Aorta (tissue), 5 donors: ENCODE data around the gene KRT5. TPM values are rescaled to one million over a fixed set of nuclear protein-coding genes. Genes with fewer than 3 reads are reported as not detected.
"Not testable (repeated sequence)": the region's sequence is repeated elsewhere in the genome, so short reads cannot be mapped to it uniquely, and the experiment has no call there.

Source experiments
- ATAC-seq: fragments of 200-7000 bp; cut with Tn5 transposase; one replicate; pipeline ENCODE4 v1.9.1; 2022; ENCODE audit warnings: moderate library complexity; ENCODE audit not compliant: low FRiP score
- DNase-seq, 2 donors: peaks; one replicate each; pipeline ENCODE4 v3.0.0-alpha.2; 2020
- H3K27ac ChIP-seq, 2 donors: one replicate each; pipeline ENCODE4 v1.5.1; 2013; ENCODE audit warnings: low read length in 2 of 2, mild to moderate bottlenecking in 2 of 2, moderate library complexity in 2 of 2, control low read depth in 1 of 2, inconsistent platforms in 1 of 2, low read depth in 1 of 2
- H3K27me3 ChIP-seq, 2 donors: one replicate each; pipeline ENCODE4 v1.6.1; 2013; ENCODE audit warnings: control low read depth in 1 of 2, low read length in 1 of 2, mild to moderate bottlenecking in 1 of 2, moderate library complexity in 1 of 2; ENCODE audit not compliant: insufficient read depth in 2 of 2, control insufficient read depth in 1 of 2
- H3K36me3 ChIP-seq, 2 donors: one replicate each; pipeline ENCODE4 v1.6.1; 2013; ENCODE audit warnings: control low read depth in 1 of 2, low read length in 1 of 2, mild to moderate bottlenecking in 1 of 2; ENCODE audit not compliant: insufficient read depth in 2 of 2, control insufficient read depth in 1 of 2
- H3K4me1 ChIP-seq, 2 donors: one replicate each; pipeline ENCODE4 v1.6.1; 2013; ENCODE audit warnings: low read length in 2 of 2, control low read depth in 1 of 2, mild to moderate bottlenecking in 1 of 2, moderate library complexity in 1 of 2; ENCODE audit not compliant: insufficient read depth in 2 of 2, control insufficient read depth in 1 of 2
- H3K4me3 ChIP-seq, 2 donors: one replicate each; pipeline ENCODE4 v1.5.1; 2013; ENCODE audit warnings: low read length in 2 of 2, control low read depth in 1 of 2, mild to moderate bottlenecking in 1 of 2
- H3K9me3 ChIP-seq: one replicate; pipeline ENCODE4 v1.6.1; 2013; ENCODE audit warnings: mild to moderate bottlenecking, low read length; ENCODE audit not compliant: control insufficient read depth
- WGBS, 2 donors: extraction: QIAGEN DNeasy Blood & Tissue Kit; methylation state at CpG; one replicate each; pipeline ENCODE4 v1.1.7; 2013; 5-methylcytosine and 5-hydroxymethylcytosine counted together
- intact Hi-C, 2 donors: fragments of 100-400 bp; cut with DNase I; formaldehyde crosslinking; loops; one replicate each; pipeline versions ENCODE4 v1.14.2 to v1.15.0; 2022
- polyA plus RNA-seq, 2 donors: library from polyadenylated mRNA; stranded (reverse); fragments of 200-250 nt; gene quantifications; one replicate each; pipeline ENCODE4 v1.2.3, GENCODE V29; 2013
- total RNA-seq, 2 donors: library from RNA; stranded (reverse); fragmentation: NEBNext Ultra II Directional; extraction: Animal tissue kit (Norgen Biotek cat#: 25700); gene quantifications; one replicate each; pipeline ENCODE4 v1.2.1, GENCODE V29; 2021
- donor health status: healthy with polysubstance abuse.
- donor health status: Bipolar disorder and iron deficiency.
- donor health status: DM: no; HTN: no; CAD: no.
- donor health status: DM: no; HTN: no; CAD: no.
- donor health status: DM: yes; HTN: yes; CAD: no.

The KRT5 gene
- total and polyA plus RNA-seq, 4 donors, result 0.87 to 2.4 (median 1.4) TPM; not detected in 1

GRCh38 chr12:52487744-52488443 is 32.3 kb downstream of the KRT5 start:
- H3K4me1 ChIP-seq, intact Hi-C loops, H3K36me3 ChIP-seq, H3K27ac ChIP-seq, H3K27me3 ChIP-seq, H3K9me3 ChIP-seq, DNase-seq, H3K4me3 ChIP-seq, ATAC-seq: not testable (repeated sequence)
- WGBS, 2 donors, result 84 to 85% methylated on average over 12 to 15 of the region's 15 CpGs

- Histone ChIP-seq H3K9me3 (no peaks in the 10 kb centered on the region), H3K27me3 (no peaks in the 10 kb centered on the region), H3K4me1 (no peaks in the 10 kb centered on the region), H3K27ac (no peak overlapping the region), H3K36me3 (no peaks in the 10 kb centered on the region), H3K4me3 (no peak overlapping the region)
- ATAC-seq, result no peak
- intact Hi-C loops, result no loop called here
- 0 to 52% methylated on average over 1 of the region's 1 CpG for WGBS, 2 donors
- no peak for DNase-seq
Observed at GRCh38 chr12:52487211-52487610, 33.0 kb downstream of the KRT5 start.

GRCh38 chr12:52486166-52487105 is 33.8 kb downstream of the KRT5 start:
- 81 to 84% methylated on average over 5 of the region's 5 CpGs for WGBS, 2 donors
- Histone ChIP-seq H3K4me3 (no peak overlapping the region), H3K4me1 (no peaks in the 10 kb centered on the region), H3K9me3 (no peaks in the 10 kb centered on the region), H3K36me3 (no peaks in the 10 kb centered on the region), H3K27ac (no peak overlapping the region), H3K27me3 (no peaks in the 10 kb centered on the region)
- intact Hi-C loops, result no loop called here
- DNase-seq (no peak), ATAC-seq (no peak)

- ATAC-seq, result no peak
- no peak overlapping the region for H3K4me3 ChIP-seq
- no peaks in the 10 kb centered on the region for H3K9me3 ChIP-seq
- DNase-seq, result no peak
- 56 to 61% methylated on average over 3 of the region's 3 CpGs for WGBS, 2 donors
- no peak overlapping the region for H3K27ac ChIP-seq
- H3K4me1 ChIP-seq, result no peaks in the 10 kb centered on the region
- H3K36me3 ChIP-seq, result no peaks in the 10 kb centered on the region
- intact Hi-C loops, result no loop called here
- no peaks in the 10 kb centered on the region for H3K27me3 ChIP-seq
Observed at GRCh38 chr12:52480073-52480472, 40.1 kb downstream of the KRT5 start.

GRCh38 chr12:52477651-52478050 is 42.5 kb downstream of the KRT5 start:
- H3K4me3 ChIP-seq, result no peak overlapping the region
- WGBS, 2 donors, result 45 to 67% methylated on average over 2 of the region's 2 CpGs
- H3K27ac ChIP-seq, result no peak overlapping the region
- no peaks in the 10 kb centered on the region for H3K4me1 ChIP-seq
- ATAC-seq (no peak), DNase-seq (no peak)
- intact Hi-C loops, result no loop called here
- H3K9me3 ChIP-seq, result no peaks in the 10 kb centered on the region
- no peaks in the 10 kb centered on the region for H3K36me3 ChIP-seq
- H3K27me3 ChIP-seq, result no peaks in the 10 kb centered on the region

GRCh38 chr12:52474212-52474611 is 46.0 kb downstream of the KRT5 start:
- no peak overlapping the region for H3K27ac ChIP-seq
- WGBS, 2 donors, result 88% methylated on average over 2 of the region's 2 CpGs
- H3K27me3 ChIP-seq, result no peaks in the 10 kb centered on the region
- ATAC-seq, result no peak
- H3K4me3 ChIP-seq, result no peak overlapping the region
- H3K4me1 ChIP-seq, result no peaks in the 10 kb centered on the region
- DNase-seq, result no peak
- H3K36me3 ChIP-seq, result no peaks in the 10 kb centered on the region
- H3K9me3 ChIP-seq, result no peaks in the 10 kb centered on the region
- intact Hi-C loops, result no loop called here

GRCh38 chr12:52473768-52474167 is 46.4 kb downstream of the KRT5 start, which contains the start of gene KRT6C:
Gene KRT6C (minus strand): TSS chr12:52473805. CDS start chr12:52473737, 68 bp downstream.
- no peak for DNase-seq
- Histone ChIP-seq H3K9me3 (no peaks in the 10 kb centered on the region), H3K27ac (no peak within 1 kb of the TSS), H3K27me3 (no peaks in the 10 kb centered on the region), H3K4me3 (no peak within 1 kb of the TSS), H3K4me1 (no peaks in the 10 kb centered on the region), H3K36me3 (no peaks in the 10 kb centered on the region)
- no peak for ATAC-seq
- intact Hi-C loops, result no loop called here
- WGBS, 2 donors, result 79 to 85% methylated on average over 4 of the region's 4 CpGs

- no peaks in the 10 kb centered on the region for H3K4me1 ChIP-seq
- ATAC-seq (no peak), DNase-seq (no peak)
- H3K4me3 ChIP-seq, result no peak overlapping the region
- peaks cover 0 to 2% of the 10 kb centered on the region in 2 donors for H3K27me3 ChIP-seq
- H3K9me3 ChIP-seq, result no peaks in the 10 kb centered on the region
- H3K27ac ChIP-seq, result no peak overlapping the region
- H3K36me3 ChIP-seq, result no peaks in the 10 kb centered on the region
- intact Hi-C loops, result no loop called here
- WGBS, 2 donors, result 66 to 82% methylated on average over 4 of the region's 4 CpGs
Observed at GRCh38 chr12:52469853-52470252, 50.3 kb downstream of the KRT5 start.
